H1 (cell line): ENCODE results near the gene NEFH. TPM values are rescaled to one million over a fixed set of nuclear protein-coding genes. Genes with fewer than 3 reads are reported as not detected.

Experiments
- CTCF ChIA-PET: fragments of 300-600 bp; sonication (Branson Sonifier 250); formaldehyde crosslinking; loops from one replicate; lab custom pipeline; 2021; ENCODE audit not compliant: partially characterized antibody; lab: Charles Lee
- POLR2A ChIA-PET: fragments of 300-600 bp; sonication (Branson Sonifier 250); formaldehyde crosslinking; loops from one replicate; lab custom pipeline; 2021; ENCODE audit warnings: inconsistent platforms; ENCODE audit not compliant: partially characterized antibody; lab: Charles Lee
- DNase-seq, 2 experiments: peaks; one replicate each; pipeline versions ENCODE4 v3.0.0 to v3.0.0-alpha.2; 2010 to 2022; ENCODE audit warnings: low spot score in 2 of 2, low read depth in 1 of 2, mixed read lengths in 1 of 2
- FAIRE-seq: peaks from 2 replicates; lab custom pipeline; 2011; peaks lifted over from hg19 to GRCh38; lab: Jason Lieb, UNC
- H2AFZ ChIP-seq: 2 replicates; pipeline ENCODE4 v1.8.1; 2012; ENCODE audit warnings: low read length, inconsistent platforms
- H2AK5ac ChIP-seq: 2 replicates; pipeline ENCODE4 v1.6.1; 2013; ENCODE audit warnings: low read depth, low read length
- H2BK120ac ChIP-seq: replicated peaks from 2 replicates; pipeline ENCODE3; 2013; ENCODE audit warnings: low read depth, low read length, inconsistent platforms
- H2BK12ac ChIP-seq: 2 replicates; pipeline ENCODE4 v1.6.1; 2013; ENCODE audit warnings: low read depth, low read length
- H2BK15ac ChIP-seq: 2 replicates; pipeline ENCODE4 v1.6.1; 2013; ENCODE audit warnings: low read length
- H2BK20ac ChIP-seq: 2 replicates; pipeline ENCODE4 v1.6.1; 2013; ENCODE audit warnings: low read length
- H2BK5ac ChIP-seq: 2 replicates; pipeline ENCODE4 v1.6.1; 2013; ENCODE audit warnings: low read depth, low read length
- H3K14ac ChIP-seq: 2 replicates; pipeline ENCODE4 v1.6.1; 2013; ENCODE audit warnings: inconsistent platforms; ENCODE audit not compliant: insufficient read length
- H3K18ac ChIP-seq: 2 replicates; pipeline ENCODE4 v1.6.1; 2013; ENCODE audit warnings: low read length; ENCODE audit errors: extremely low read depth
- H3K23ac ChIP-seq: 2 replicates; pipeline ENCODE4 v1.6.1; 2013; ENCODE audit warnings: inconsistent platforms; ENCODE audit not compliant: insufficient read length
- H3K23me2 ChIP-seq: 2 replicates; pipeline ENCODE4 v1.6.1; 2013; ENCODE audit warnings: low read depth, low read length
- H3K27ac ChIP-seq: 2 replicates; pipeline ENCODE4 v1.6.1; 2011; ENCODE audit warnings: low read depth, low read length, inconsistent platforms
- H3K27me3 ChIP-seq, 4 experiments: replicated peaks in 1 of 4; 1 replicate in 1 of 4; 2 replicates in 3 of 4; pipeline versions ENCODE4 v1.6.1 to v1.8.1; 2011 to 2013; ENCODE audit warnings: low read length in 3 of 4, mild to moderate bottlenecking in 3 of 4, inconsistent platforms in 2 of 4, mixed read lengths in 2 of 4, moderate library complexity in 1 of 4; ENCODE audit not compliant: control insufficient read depth in 3 of 4, insufficient read depth in 3 of 4; ENCODE audit errors: extremely low read depth in 1 of 4
- H3K36me3 ChIP-seq, 4 experiments: 2 replicates each; pipeline versions ENCODE4 v1.6.1 to v1.8.1; 2011 to 2013; ENCODE audit warnings: mild to moderate bottlenecking in 4 of 4, low read length in 3 of 4, moderate library complexity in 2 of 4, control low read depth in 1 of 4, inconsistent platforms in 1 of 4; ENCODE audit not compliant: insufficient read depth in 4 of 4, control insufficient read depth in 2 of 4
- H3K4ac ChIP-seq: replicated peaks from 2 replicates; pipeline ENCODE3; 2013; ENCODE audit warnings: low read length, low read depth, mixed read lengths, inconsistent platforms; ENCODE audit not compliant: insufficient read length
- H3K4me1 ChIP-seq, 4 experiments: replicated peaks in 1 of 4; 1 replicate in 1 of 4; 2 replicates in 3 of 4; pipeline versions ENCODE4 v1.6.1 to v1.8.1; 2011 to 2013; ENCODE audit warnings: low read length in 3 of 4, inconsistent platforms in 2 of 4, mixed read lengths in 1 of 4; ENCODE audit not compliant: insufficient read depth in 4 of 4, control insufficient read depth in 3 of 4
- H3K4me2 ChIP-seq, 2 experiments: 2 replicates each; pipeline versions ENCODE4 v1.6.1 to v1.8.1; 2011 to 2013; ENCODE audit warnings: low read depth in 2 of 2, low read length in 2 of 2, control low read depth in 1 of 2, inconsistent platforms in 1 of 2, mild to moderate bottlenecking in 1 of 2; ENCODE audit not compliant: insufficient read depth in 1 of 2
- H3K4me3 ChIP-seq, 4 experiments: fragments of 200-600, 300-600 bp in 1 of 4; sonication (generic), shearing (Covaris generic), sonication (Bioruptor Twin) in 1 of 4; 2 replicates each; pipeline versions ENCODE4 v1.5.1 to v1.8.1; 2011 to 2016; ENCODE audit warnings: low read length in 4 of 4, low read depth in 3 of 4, control low read depth in 2 of 4, inconsistent platforms in 2 of 4, mild to moderate bottlenecking in 2 of 4, mixed read lengths in 1 of 4, moderate library complexity in 1 of 4; ENCODE audit not compliant: insufficient read depth in 2 of 4; ENCODE audit errors: extremely low read depth in 1 of 4
- H3K56ac ChIP-seq: replicated peaks from 2 replicates; pipeline ENCODE3; 2013; ENCODE audit warnings: low read depth, mild to moderate bottlenecking, mixed read lengths, low read length, inconsistent platforms; ENCODE audit not compliant: insufficient read length
- H3K79me1 ChIP-seq: 2 replicates; pipeline ENCODE4 v1.6.1; 2013; ENCODE audit warnings: low read depth, low read length, control low read depth
- H3K79me2 ChIP-seq, 2 experiments: 2 replicates each; pipeline versions ENCODE4 v1.6.1 to v1.8.1; 2012 to 2013; ENCODE audit warnings: low read length in 2 of 2, mild to moderate bottlenecking in 2 of 2, inconsistent platforms in 1 of 2; ENCODE audit not compliant: insufficient read depth in 2 of 2, control insufficient read depth in 1 of 2
- H3K9ac ChIP-seq, 4 experiments: replicated peaks in 1 of 4; 1 replicate in 1 of 4; 2 replicates in 3 of 4; pipeline versions ENCODE4 v1.6.1 to v1.8.1; 2011 to 2013; ENCODE audit warnings: low read depth in 3 of 4, low read length in 3 of 4, control low read depth in 2 of 4, mild to moderate bottlenecking in 2 of 4, moderate library complexity in 2 of 4, inconsistent platforms in 1 of 4; ENCODE audit errors: extremely low read depth in 1 of 4
- H3K9me3 ChIP-seq, 2 experiments: 2 replicates each; pipeline versions ENCODE4 v1.6.1 to v1.8.1; 2012 to 2013; ENCODE audit warnings: mild to moderate bottlenecking in 2 of 2, moderate library complexity in 2 of 2, control low read depth in 1 of 2, inconsistent platforms in 1 of 2, low read depth in 1 of 2, low read length in 1 of 2, mixed read lengths in 1 of 2; ENCODE audit not compliant: insufficient read depth in 2 of 2
- H4K20me1 ChIP-seq, 2 experiments: replicated peaks in 1 of 2; 2 replicates each; pipeline versions ENCODE3 to v1.8.1; 2011 to 2013; ENCODE audit warnings: inconsistent platforms in 2 of 2, low read length in 2 of 2, mild to moderate bottlenecking in 1 of 2; ENCODE audit not compliant: insufficient read depth in 2 of 2, control insufficient read depth in 1 of 2
- H4K5ac ChIP-seq: 2 replicates; pipeline ENCODE4 v1.6.1; 2013; ENCODE audit warnings: low read length, low read depth, mixed read lengths, inconsistent platforms; ENCODE audit not compliant: insufficient read length
- H4K8ac ChIP-seq: 2 replicates; pipeline ENCODE4 v1.8.0; 2013; ENCODE audit warnings: mild to moderate bottlenecking, moderate library complexity, low read length, inconsistent platforms; ENCODE audit not compliant: insufficient read depth; ENCODE audit errors: extremely low read depth
- H4K91ac ChIP-seq: replicated peaks from 2 replicates; pipeline ENCODE3; 2013; ENCODE audit warnings: low read length, mixed read lengths, inconsistent platforms; ENCODE audit not compliant: insufficient read length
- FOSL1 ChIP-seq: IDR thresholded peaks from 2 replicates; pipeline ENCODE4 v1.6.1; 2011; ENCODE audit warnings: mild to moderate bottlenecking, low read depth, low read length, moderate library complexity; ENCODE audit not compliant: insufficient read depth
- HDAC2 ChIP-seq, 2 experiments: fragments of 300-600 bp in 1 of 2; sonication (generic) in 1 of 2; IDR thresholded peaks; 2 replicates each; pipeline ENCODE4 v1.6.1; 2011 to 2012; ENCODE audit warnings: low read depth in 2 of 2, low read length in 2 of 2, mild to moderate bottlenecking in 2 of 2, moderate library complexity in 2 of 2, borderline replicate concordance in 1 of 2, inconsistent platforms in 1 of 2
- KDM5A ChIP-seq: fragments of 200-600 bp; IDR thresholded peaks from 2 replicates; pipeline ENCODE4 v1.7.1; 2012; ENCODE audit warnings: mild to moderate bottlenecking, low read length, inconsistent platforms, mixed read lengths
- MAX ChIP-seq: IDR thresholded peaks from 2 replicates; pipeline ENCODE4 v1.6.1; 2012; ENCODE audit warnings: inconsistent platforms
- PHF8 ChIP-seq: fragments of 200-600 bp; sonication (generic); conservative IDR thresholded peaks from 2 replicates; pipeline ENCODE4 v1.7.1; 2012; ENCODE audit warnings: low read depth, mild to moderate bottlenecking, inconsistent platforms, low read length, moderate library complexity
- RAD21 ChIP-seq, 2 experiments: IDR thresholded peaks in 1 of 2; conservative IDR thresholded peaks in 1 of 2; 2 replicates each; pipeline ENCODE4 v1.6.1; 2011; ENCODE audit warnings: low read depth in 2 of 2, low read length in 2 of 2, improper control_type of control experiment in 1 of 2, inconsistent platforms in 1 of 2, mild to moderate bottlenecking in 1 of 2, moderate library complexity in 1 of 2
- SAP30 ChIP-seq: fragments of 300-600 bp; sonication (generic); IDR thresholded peaks from 2 replicates; pipeline ENCODE4 v1.7.1; 2012; ENCODE audit warnings: low read length, moderate library complexity, mild to moderate bottlenecking, inconsistent platforms; ENCODE audit not compliant: insufficient read depth, insufficient replicate concordance
- SIN3A ChIP-seq, 2 experiments: IDR thresholded peaks in 1 of 2; conservative IDR thresholded peaks in 1 of 2; 2 replicates each; pipeline ENCODE4 v1.6.1; 2011 to 2012; ENCODE audit warnings: low read length in 2 of 2, improper control_type of control experiment in 1 of 2, low read depth in 1 of 2, mild to moderate bottlenecking in 1 of 2
- SP2 ChIP-seq: IDR thresholded peaks from 2 replicates; pipeline ENCODE4 v1.6.1; 2012; ENCODE audit warnings: mild to moderate bottlenecking, low read length, inconsistent platforms
- SUZ12 ChIP-seq: fragments of 200-600 bp; sonication (generic); IDR thresholded peaks from 2 replicates; pipeline ENCODE4 v1.6.1; 2012; ENCODE audit warnings: mild to moderate bottlenecking, inconsistent platforms, low read length, moderate library complexity, mixed read lengths
- WGBS, 2 experiments: shearing (Covaris generic) in 1 of 2; methylation state at CpG; one replicate each; pipeline versions ENCODE4 v1.1.6 to v1.1.7; 2013 to 2015; ENCODE audit warnings: low lambda C conversion rate in 2 of 2, mixed read lengths in 2 of 2, inconsistent platforms in 1 of 2, low coverage in 1 of 2, missing lambda C conversion rate in 1 of 2; ENCODE audit not compliant: insufficient replicate concordance in 2 of 2, insufficient coverage in 1 of 2, insufficient read length in 1 of 2; ENCODE audit errors: extremely low coverage in 1 of 2, missing lambda C conversion rate in 1 of 2; 5-methylcytosine and 5-hydroxymethylcytosine counted together
- polyA plus RNA-seq, 7 experiments: library from polyadenylated mRNA; depleted of rRNA in 3 of 7; stranded (reverse) in 5 of 7; unstranded in 2 of 7; fragments of >200 nt in 5 of 7; fragments of 200-250 nt in 2 of 7; gene quantifications; 1 replicate in 5 of 7; 2 replicates in 1 of 7; 4 replicates in 1 of 7; pipeline versions ENCODE4 v1.2.1 to v1.2.3, GENCODE V29; 2011 to 2013; ENCODE audit warnings: missing spikeins in 2 of 7, mixed read lengths in 2 of 7
- total RNA-seq: library from RNA; stranded (reverse); fragmentation: NEBNext Ultra II Directional; extraction: Animal tissue kit (Norgen Biotek cat#: 25700); gene quantifications from 2 replicates; pipeline ENCODE4 v1.2.1, GENCODE V29; 2021
- TF ChIP-seq, protein P1 (sequence below): IDR thresholded peaks from 2 replicates; pipeline ENCODE4 v1.6.1; 2011; ENCODE audit warnings: low read length, improper control_type of control experiment

NEFH gene
- total and polyA plus RNA-seq, 2 of the 8 experiments (the other 6 are each of a cell fraction or from before 2014, with no cell fraction given), result 0.57 to 2.3 TPM

GRCh38 chr22:29459773-29460172, 20.2 kb upstream of the NEFH start:
- Histone ChIP-seq H3K4me2 (no peak overlapping the region), H2BK15ac (no peak overlapping the region), H4K20me1 (no peaks in the 10 kb centered on the region), H3K4me3 (no peak overlapping the region), H2BK120ac (no peak overlapping the region), H3K27ac (no peak overlapping the region), H2BK20ac (no peak overlapping the region), H3K23ac (no peak overlapping the region), H4K8ac (no peak overlapping the region; the same call in 1 of the 2 replicates), H3K23me2 (no peaks in the 10 kb centered on the region), H3K9me3 (no peaks in the 10 kb centered on the region), H3K4ac (no peak overlapping the region), H3K27me3 (no peaks in the 10 kb centered on the region), H2AFZ (no peak overlapping the region), H2AK5ac (no peak overlapping the region), H3K36me3 (no peaks in the 10 kb centered on the region), H3K18ac (no peak overlapping the region), H2BK5ac (no peak overlapping the region), H3K14ac (no peak overlapping the region), H4K5ac (no peak overlapping the region), H4K91ac (no peak overlapping the region), H3K79me1 (no peaks in the 10 kb centered on the region), H3K4me1 (peaks cover 0 to 4% (median 0%) of the 10 kb centered on the region in 4 experiments; a peak in 2 of 7 replicates), H2BK12ac (no peak overlapping the region), H3K9ac (no peak overlapping the region), H3K56ac (no peak overlapping the region), H3K79me2 (no peaks in the 10 kb centered on the region)
- ChIA-PET CTCF (interaction anchor here (0.6 to 7.0 kb wide), 2 partner anchors 11 to 422 kb away, joined by 3 to 39 read pairs; no protein-coding TSS in a partner anchor), POLR2A (no interaction called here)
- DNase-seq (no peak), FAIRE-seq (no peak)
- 76% methylated on average over 9 of the region's 9 CpGs; no CpG with 5 or more reads in 1 of the 2 experiments for WGBS, 2 experiments
- TF ChIP-seq, protein P1, sequence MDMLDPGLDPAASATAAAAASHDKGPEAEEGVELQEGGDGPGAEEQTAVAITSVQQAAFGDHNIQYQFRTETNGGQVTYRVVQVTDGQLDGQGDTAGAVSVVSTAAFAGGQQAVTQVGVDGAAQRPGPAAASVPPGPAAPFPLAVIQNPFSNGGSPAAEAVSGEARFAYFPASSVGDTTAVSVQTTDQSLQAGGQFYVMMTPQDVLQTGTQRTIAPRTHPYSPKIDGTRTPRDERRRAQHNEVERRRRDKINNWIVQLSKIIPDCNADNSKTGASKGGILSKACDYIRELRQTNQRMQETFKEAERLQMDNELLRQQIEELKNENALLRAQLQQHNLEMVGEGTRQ, result no peak
- TF ChIP-seq MAX (no peak), RAD21 (IDR thresholded peaks at IDR 0.05 in 1 of 2, conservative IDR thresholded peaks at IDR 0.05 in 1 of 2; ENCODE audit: low read depth in 2 of 2, low read length in 2 of 2) (no peak), SP2 (no peak), SAP30 (no peak), HDAC2 (IDR thresholded peaks at IDR 0.05; ENCODE audit: borderline replicate concordance in 1 of 2, low read depth in 2 of 2, low read length in 2 of 2) (no peak), SUZ12 (no peak), FOSL1 (no peak), SIN3A (conservative IDR thresholded peaks at IDR 0.05 in 1 of 2, IDR thresholded peaks at IDR 0.05 in 1 of 2; ENCODE audit: low read depth in 1 of 2, low read length in 2 of 2) (no peak), PHF8 (no peak), KDM5A (no peak)
